ENCODE measurements around the gene CBX6. TPM values are rescaled to one million over a fixed set of nuclear protein-coding genes. Genes with fewer than 3 reads are reported as not detected.

The CBX6 gene
- total RNA-seq, 1 experiment from 2014 or later = 55.9 TPM

- H3K9me3 ChIP-seq = no peaks in the 10 kb centered on the region
- H3K4me3 ChIP-seq (ENCODE audit: low read depth, low read length) = no peak overlapping the region
- intact Hi-C loops (cut with micrococcal nuclease; ENCODE audit: unreplicated experiment) = no loop called here
- H3K27ac Mint-ChIP-seq (ENCODE audit: unreplicated experiment) = no peak overlapping the region
- H3K27me3 ChIP-seq (replicated peaks; ENCODE audit: control insufficient read depth, insufficient read depth, low read length) = no peaks in the 10 kb centered on the region
- no peaks in the 10 kb centered on the region for H3K9me3 Mint-ChIP-seq (ENCODE audit: unreplicated experiment)
- POLR2A ChIA-PET = no interaction called here
- H3K27me3 Mint-ChIP-seq (ENCODE audit: insufficient read depth, unreplicated experiment) = no peaks in the 10 kb centered on the region
- no peaks in the 10 kb centered on the region for H3K4me1 Mint-ChIP-seq (ENCODE audit: low read depth, unreplicated experiment)
- TF ChIP-seq CTCF (IDR thresholded peaks at IDR 0.05; ENCODE audit: insufficient read depth in 1 of 2, low read depth in 1 of 2, low read length in 1 of 2, severe bottlenecking in 1 of 2, unreplicated experiment in 1 of 2) = no peak
- BruUV-seq (replicated peaks) = no TSS peak
- CTCF ChIA-PET = no interaction called here
- no peaks in the 10 kb centered on the region for H3K36me3 ChIP-seq (ENCODE audit: control insufficient read depth, insufficient read depth, low read length)
- no peaks in the 10 kb centered on the region for H3K36me3 Mint-ChIP-seq (ENCODE audit: insufficient read depth, unreplicated experiment)
- H3K4me3 Mint-ChIP-seq (ENCODE audit: unreplicated experiment) = no peak overlapping the region
- no peaks in the 10 kb centered on the region for H3K4me1 ChIP-seq
- no peak for DNase-seq
These were observed 41.8 kb downstream of the CBX6 start for GRCh38 chr22:38830026-38830844.

GRCh38 chr22:38829485-38829884 lies 42.5 kb downstream of the CBX6 start:
- Histone ChIP-seq H3K9me3 (no peaks in the 10 kb centered on the region), H3K4me3 (ENCODE audit: low read depth, low read length) (no peak overlapping the region), H3K27me3 (replicated peaks; ENCODE audit: control insufficient read depth, insufficient read depth, low read length) (no peaks in the 10 kb centered on the region), H3K4me1 (no peaks in the 10 kb centered on the region), H3K36me3 (ENCODE audit: control insufficient read depth, insufficient read depth, low read length) (no peaks in the 10 kb centered on the region; the same call in 1 of the 2 replicates)
- Mint-ChIP-seq H3K4me3 (ENCODE audit: unreplicated experiment) (no peak overlapping the region), H3K27ac (ENCODE audit: unreplicated experiment) (no peak overlapping the region), H3K27me3 (ENCODE audit: insufficient read depth, unreplicated experiment) (no peaks in the 10 kb centered on the region), H3K9me3 (ENCODE audit: unreplicated experiment) (no peaks in the 10 kb centered on the region), H3K4me1 (ENCODE audit: low read depth, unreplicated experiment) (no peaks in the 10 kb centered on the region), H3K36me3 (ENCODE audit: insufficient read depth, unreplicated experiment) (no peaks in the 10 kb centered on the region)
- BruUV-seq (replicated peaks) = no TSS peak
- ChIA-PET POLR2A (interaction anchor here (0.6 kb wide), 1 partner anchor 306 kb away, joined by 10 read pairs; no protein-coding TSS in a partner anchor), CTCF (interaction anchor here (0.7 kb wide), 1 partner anchor 60 kb away, joined by 3 read pairs; no protein-coding TSS in a partner anchor)
- DNase-seq = no peak
- no peak for TF ChIP-seq CTCF (IDR thresholded peaks at IDR 0.05; ENCODE audit: insufficient read depth in 1 of 2, low read depth in 1 of 2, low read length in 1 of 2, severe bottlenecking in 1 of 2, unreplicated experiment in 1 of 2)
- intact Hi-C loops (cut with micrococcal nuclease; ENCODE audit: unreplicated experiment) = no loop called here

- DNase-seq = no peak
- H3K27me3 Mint-ChIP-seq (ENCODE audit: insufficient read depth, unreplicated experiment) = no peaks in the 10 kb centered on the region
- Histone ChIP-seq H3K4me3 (ENCODE audit: low read depth, low read length) (no peak overlapping the region), H3K27me3 (replicated peaks; ENCODE audit: control insufficient read depth, insufficient read depth, low read length) (no peaks in the 10 kb centered on the region), H3K4me1 (no peaks in the 10 kb centered on the region), H3K36me3 (ENCODE audit: control insufficient read depth, insufficient read depth, low read length) (no peaks in the 10 kb centered on the region; the same call in 1 of the 2 replicates), H3K9me3 (no peaks in the 10 kb centered on the region)
- no peak for TF ChIP-seq CTCF (IDR thresholded peaks at IDR 0.05; ENCODE audit: insufficient read depth in 1 of 2, low read depth in 1 of 2, low read length in 1 of 2, severe bottlenecking in 1 of 2, unreplicated experiment in 1 of 2)
- H3K27ac Mint-ChIP-seq (ENCODE audit: unreplicated experiment) = no peak overlapping the region
- intact Hi-C loops (cut with micrococcal nuclease; ENCODE audit: unreplicated experiment) = no loop called here
- no peaks in the 10 kb centered on the region for H3K9me3 Mint-ChIP-seq (ENCODE audit: unreplicated experiment)
- no TSS peak for BruUV-seq (replicated peaks)
- no peaks in the 10 kb centered on the region for H3K4me1 Mint-ChIP-seq (ENCODE audit: low read depth, unreplicated experiment)
- ChIA-PET CTCF (interaction anchor here (0.7 kb wide), 1 partner anchor 60 kb away, joined by 3 read pairs; no protein-coding TSS in a partner anchor), POLR2A (interaction anchor here (0.6 kb wide), 1 partner anchor 307 kb away, joined by 10 read pairs; no protein-coding TSS in a partner anchor)
- no peaks in the 10 kb centered on the region for H3K36me3 Mint-ChIP-seq (ENCODE audit: insufficient read depth, unreplicated experiment)
- H3K4me3 Mint-ChIP-seq (ENCODE audit: unreplicated experiment) = no peak overlapping the region
These were observed 43.3 kb downstream of the CBX6 start for GRCh38 chr22:38828616-38829205.
